DMS79 treated with DMSO at 0.1 percent for 48 hours (cell line): ENCODE data around the gene POPDC2.
"Not testable (repeated sequence)": the region's sequence is repeated elsewhere in the genome, so short reads cannot be mapped to it uniquely, and the experiment has no call there.

Experiments used
- DNase-seq: peaks from one replicate; lab custom pipeline; 2025; lab: John Stamatoyannopoulos, UW

The POPDC2 gene

GRCh38 chr3:119660474-119661440 is at the start of gene POPDC2:
POPDC2 (minus strand) TSS chr3:119660589; CDS start chr3:119660423, 166 bp downstream.
- no peak for DNase-seq

- DNase-seq: peak; percentile 28
Observed at GRCh38 chr3:119703820-119704531, 43.6 kb upstream of the POPDC2 start.

- DNase-seq: peak; percentile 93
Observed at GRCh38 chr3:119702530-119703527, 42.4 kb upstream of the POPDC2 start, which contains the start of gene CFAP91. CFAP91 (plus strand) TSS chr3:119703022; CDS start chr3:119703099, 77 bp downstream.

- no peak for DNase-seq
Observed at GRCh38 chr3:119700920-119701734, 40.7 kb upstream of the POPDC2 start.

GRCh38 chr3:119700269-119700919 is 40.0 kb upstream of the POPDC2 start:
- DNase-seq: no peak

GRCh38 chr3:119697394-119697793 is 37.0 kb upstream of the POPDC2 start:
- no peak for DNase-seq

GRCh38 chr3:119695480-119695879 is 35.1 kb upstream of the POPDC2 start:
- DNase-seq: no peak

- DNase-seq: no peak
Observed at GRCh38 chr3:119690043-119690656, 29.8 kb upstream of the POPDC2 start.

GRCh38 chr3:119683421-119683820 is 23.0 kb upstream of the POPDC2 start:
- no peak for DNase-seq

- DNase-seq: peak; percentile 37
Observed at GRCh38 chr3:119681279-119681678, 20.9 kb upstream of the POPDC2 start.

GRCh38 chr3:119679874-119680273 is 19.5 kb upstream of the POPDC2 start:
- no peak for DNase-seq

GRCh38 chr3:119678209-119678608 is 17.8 kb upstream of the POPDC2 start:
- DNase-seq: not testable (repeated sequence)

- DNase-seq: no peak
Observed at GRCh38 chr3:119677641-119677934, 17.2 kb upstream of the POPDC2 start.

GRCh38 chr3:119676771-119677640 is 16.6 kb upstream of the POPDC2 start, which contains the start of gene COX17:
COX17 (minus strand) TSS chr3:119677406; CDS start chr3:119677310, 96 bp downstream.
- DNase-seq: peak; percentile 98

GRCh38 chr3:119676020-119676419 is 15.6 kb upstream of the POPDC2 start:
- no peak for DNase-seq

GRCh38 chr3:119675188-119675874 is 14.9 kb upstream of the POPDC2 start:
- no peak for DNase-seq

- DNase-seq: no peak
Observed at GRCh38 chr3:119673875-119674274, 13.5 kb upstream of the POPDC2 start.

- no peak for DNase-seq
Observed at GRCh38 chr3:119672776-119673175, 12.4 kb upstream of the POPDC2 start.
